Measurements from ENCODE around the gene GC. TPM values are rescaled to one million over a fixed set of nuclear protein-coding genes. Genes with fewer than 3 reads are reported as not detected.

The GC gene
- total and polyA plus RNA-seq, 9 donors = 0.55 to 4.3 TPM; not detected in 7

DNA sequence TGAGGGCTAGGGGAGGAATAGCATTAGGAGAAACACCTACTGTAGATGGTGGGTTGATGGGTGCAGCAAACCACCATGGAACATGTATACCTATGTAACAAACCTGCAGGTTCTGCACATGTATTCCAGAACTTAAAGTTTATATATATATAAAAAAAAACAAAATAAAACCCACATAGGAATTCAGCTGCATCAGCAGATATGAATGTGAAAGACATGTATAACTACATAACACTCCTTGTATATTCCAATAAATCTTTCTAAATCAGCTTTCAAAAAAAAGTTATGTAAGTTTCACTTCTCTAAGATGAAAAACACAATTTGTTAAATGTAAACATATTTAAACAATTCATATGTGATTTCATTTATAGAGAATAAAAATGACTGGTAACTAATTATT, 6.0 kb downstream of the GC start:
- Histone ChIP-seq H3K27me3 (no peaks in the 10 kb centered on the region), H3K4me3 (no peak overlapping the region), H3K4me1 (ENCODE audit: insufficient read depth) (no peaks in the 10 kb centered on the region), H3K9me3 (no peaks in the 10 kb centered on the region), H3K27ac (no peak overlapping the region), H3K36me3 (no peaks in the 10 kb centered on the region)
- no peak for DNase-seq
- intact Hi-C loops (cut with DNase I) = no loop called here
- no peak for TF ChIP-seq POLR2A (IDR thresholded peaks at IDR 0.05)
- no peak for TF ChIP-seq EP300 (IDR thresholded peaks at IDR 0.05)
- no peak for TF ChIP-seq CTCF (IDR thresholded peaks at IDR 0.05)

GRCh38 chr4:71775449-71775848, 8.4 kb downstream of the GC start:
- no peak for DNase-seq
- H3K27ac ChIP-seq = no peak overlapping the region
- H3K4me1 ChIP-seq (ENCODE audit: insufficient read depth) = no peaks in the 10 kb centered on the region
- H3K27me3 ChIP-seq = no peaks in the 10 kb centered on the region
- TF ChIP-seq POLR2A (IDR thresholded peaks at IDR 0.05) (no peak), EP300 (IDR thresholded peaks at IDR 0.05) (no peak), CTCF (IDR thresholded peaks at IDR 0.05) (no peak)
- no peak overlapping the region for H3K4me3 ChIP-seq
- no peaks in the 10 kb centered on the region for H3K9me3 ChIP-seq
- intact Hi-C loops (cut with DNase I) = no loop called here
- 78 to 83% (median 81%) methylated on average over 2 of the region's 2 CpGs for WGBS, 3 donors
- no peaks in the 10 kb centered on the region for H3K36me3 ChIP-seq

GRCh38 chr4:71774136-71774535, 9.7 kb downstream of the GC start:
- Histone ChIP-seq H3K9me3 (no peaks in the 10 kb centered on the region), H3K27ac (no peak overlapping the region), H3K27me3 (no peaks in the 10 kb centered on the region), H3K36me3 (no peaks in the 10 kb centered on the region), H3K4me1 (ENCODE audit: insufficient read depth) (no peaks in the 10 kb centered on the region), H3K4me3 (no peak overlapping the region)
- DNase-seq = no peak
- intact Hi-C loops (cut with DNase I) = no loop called here
- WGBS, 3 donors = 37 to 55% (median 47%) methylated on average over 3 of the region's 3 CpGs
- TF ChIP-seq POLR2A (IDR thresholded peaks at IDR 0.05) (no peak), EP300 (IDR thresholded peaks at IDR 0.05) (no peak), CTCF (IDR thresholded peaks at IDR 0.05) (no peak)

- Histone ChIP-seq H3K27me3 (no peaks in the 10 kb centered on the region), H3K36me3 (no peaks in the 10 kb centered on the region), H3K4me1 (ENCODE audit: insufficient read depth) (no peaks in the 10 kb centered on the region), H3K27ac (no peak overlapping the region), H3K9me3 (no peaks in the 10 kb centered on the region), H3K4me3 (no peak overlapping the region)
- no peak for DNase-seq
- no peak for TF ChIP-seq EP300 (IDR thresholded peaks at IDR 0.05)
- TF ChIP-seq POLR2A (IDR thresholded peaks at IDR 0.05) = no peak
- TF ChIP-seq CTCF (IDR thresholded peaks at IDR 0.05) = no peak
- intact Hi-C loops (cut with DNase I) = no loop called here
- 73 to 92% (median 89%) methylated on average over 2 of the region's 2 CpGs for WGBS, 3 donors
These were observed 10.9 kb downstream of the GC start for GRCh38 chr4:71773004-71773403.

DNA sequence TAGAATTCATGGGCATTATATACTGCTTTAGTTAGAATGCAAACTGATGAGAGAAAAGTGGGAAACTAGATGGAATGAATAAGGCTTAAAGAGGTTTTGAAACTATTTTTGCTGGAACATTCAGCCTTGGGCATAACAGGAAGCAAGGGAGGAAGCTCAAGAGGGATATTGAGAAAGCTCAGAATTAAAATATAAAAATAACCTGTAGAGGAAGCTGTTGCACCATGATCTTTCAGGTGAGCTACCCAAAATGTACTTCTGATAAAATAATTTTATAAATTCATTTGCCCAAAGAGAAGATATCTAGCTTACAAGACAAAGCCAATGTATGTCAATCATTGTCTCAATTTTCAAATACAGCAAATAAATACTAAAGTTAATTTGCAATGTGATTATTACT, 11.3 kb downstream of the GC start:
- intact Hi-C loops (cut with DNase I) = no loop called here
- TF ChIP-seq EP300 (IDR thresholded peaks at IDR 0.05) (no peak), CTCF (IDR thresholded peaks at IDR 0.05) (no peak), POLR2A (IDR thresholded peaks at IDR 0.05) (no peak)
- H3K4me1 ChIP-seq (ENCODE audit: insufficient read depth) = no peaks in the 10 kb centered on the region
- no peaks in the 10 kb centered on the region for H3K36me3 ChIP-seq
- H3K27ac ChIP-seq = no peak overlapping the region
- H3K4me3 ChIP-seq = no peak overlapping the region
- H3K9me3 ChIP-seq = no peaks in the 10 kb centered on the region
- no peaks in the 10 kb centered on the region for H3K27me3 ChIP-seq
- no peak for DNase-seq

All from ovary (tissue), 9 donors.